Measurements from ENCODE around the gene CADPS.

CADPS gene
- total RNA-seq: 0 reads per million in 2 experiments

- no peak for DNase-seq (ENCODE audit: low read depth)
These were observed at the start of gene CADPS for GRCh38 chr3:62874711-62875557. TSS of gene CADPS (minus strand) at chr3:62875416. CDS start at chr3:62875029, 387 bp downstream.

DNA sequence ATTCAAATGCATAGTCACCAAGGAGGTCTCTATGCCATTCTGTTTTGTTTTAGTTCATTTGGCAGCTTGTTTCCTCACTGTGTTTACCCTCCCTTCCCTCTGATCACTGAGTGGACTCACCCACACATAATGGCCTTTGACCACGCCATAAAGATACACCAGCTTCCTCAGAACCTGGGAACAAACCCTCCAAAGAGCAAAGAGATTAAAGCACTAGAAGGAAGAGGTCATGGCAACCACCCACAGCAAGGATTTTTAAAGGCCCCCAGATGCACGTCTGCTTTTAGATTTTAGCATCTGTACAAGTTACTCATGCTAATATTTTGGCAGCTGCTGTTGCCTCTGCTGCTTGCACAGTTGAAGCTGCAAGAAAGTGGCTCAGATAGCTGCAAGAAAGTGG lies 47.9 kb upstream of the CADPS start:
- no peak for DNase-seq (ENCODE audit: low read depth)

DNA sequence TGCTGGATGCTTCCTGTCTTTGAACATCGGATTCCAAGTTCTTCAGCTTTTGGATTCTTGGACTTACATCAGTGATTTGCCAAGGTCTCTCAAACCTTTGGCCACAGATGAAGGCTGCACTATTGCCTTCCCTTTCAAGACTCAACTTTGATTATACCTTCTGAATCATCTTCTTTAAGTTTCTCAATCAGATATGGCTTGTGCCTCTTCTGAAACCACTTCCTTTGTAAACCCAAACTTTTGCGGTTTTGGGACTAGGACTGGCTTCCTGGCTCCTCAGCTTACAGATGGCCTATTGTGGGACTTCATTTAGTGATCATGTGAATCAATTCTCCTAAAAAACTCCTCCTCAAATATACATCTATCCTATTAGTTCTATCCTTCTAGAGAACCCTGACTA lies 47.1 kb upstream of the CADPS start:
- no peak for DNase-seq (ENCODE audit: low read depth)

DNA sequence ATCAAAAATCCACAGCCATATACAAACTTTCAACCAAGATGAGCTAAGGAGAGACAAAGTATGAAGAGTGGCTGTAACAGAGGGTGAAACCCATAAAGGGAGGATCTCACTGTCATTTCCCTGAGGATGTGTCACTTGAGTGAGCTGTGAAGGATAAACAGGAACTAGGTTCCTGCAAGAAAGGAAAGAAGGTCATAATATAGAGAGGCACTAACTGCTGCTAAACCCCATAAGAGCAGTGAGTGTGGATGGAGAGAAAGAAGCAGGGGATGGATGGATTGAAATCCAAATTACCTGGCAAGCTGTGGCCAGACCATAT lies 45.2 kb upstream of the CADPS start:
- DNase-seq (ENCODE audit: low read depth): no peak

- DNase-seq (ENCODE audit: low read depth): no peak
These were observed 44.7 kb upstream of the CADPS start for GRCh38 chr3:62919784-62920465.

DNA sequence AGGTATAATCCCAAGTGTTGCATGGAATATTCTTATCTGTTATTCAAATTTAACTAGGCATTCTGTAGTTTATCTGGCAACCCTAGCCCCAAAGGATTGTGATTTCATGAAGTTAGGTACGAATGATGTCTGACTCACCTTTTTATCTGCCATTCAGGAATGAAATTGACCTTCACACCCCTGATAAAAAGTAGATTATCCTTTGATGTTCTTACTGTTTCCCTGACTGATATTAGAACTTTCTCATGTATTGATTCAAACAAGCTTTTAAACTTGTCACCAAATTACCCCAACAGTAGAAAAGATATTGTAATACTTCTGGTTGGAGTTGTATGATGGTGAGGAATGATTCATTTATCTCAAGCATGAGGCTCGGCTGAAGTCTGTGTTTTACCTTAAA lies 43.6 kb upstream of the CADPS start:
- DNase-seq (ENCODE audit: low read depth): no peak

- no peak for DNase-seq (ENCODE audit: low read depth)
These were observed 42.9 kb upstream of the CADPS start for GRCh38 chr3:62918131-62918530.

- no peak for DNase-seq (ENCODE audit: low read depth)
These were observed 36.3 kb upstream of the CADPS start for GRCh38 chr3:62911526-62911925.

DNA sequence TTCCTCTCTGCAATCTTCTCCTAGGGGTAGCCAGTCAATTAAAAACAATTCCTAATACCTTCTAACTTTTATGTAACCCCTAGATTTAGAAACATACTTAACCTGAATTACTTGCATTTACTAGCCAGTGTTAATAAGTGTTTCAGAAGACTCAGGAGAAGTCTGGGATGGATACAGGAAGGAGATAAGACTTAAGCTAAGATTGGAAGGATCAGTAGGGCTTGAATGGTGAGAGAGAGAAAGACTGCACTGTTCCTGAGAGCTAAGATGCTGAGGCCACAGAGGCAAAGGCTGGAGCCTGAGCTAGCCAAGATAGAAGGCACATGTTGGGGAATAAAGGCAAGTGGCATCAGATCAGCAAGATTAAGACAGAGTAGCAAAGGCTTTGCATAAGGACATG lies 30.1 kb upstream of the CADPS start:
- no peak for DNase-seq (ENCODE audit: low read depth)

DNA sequence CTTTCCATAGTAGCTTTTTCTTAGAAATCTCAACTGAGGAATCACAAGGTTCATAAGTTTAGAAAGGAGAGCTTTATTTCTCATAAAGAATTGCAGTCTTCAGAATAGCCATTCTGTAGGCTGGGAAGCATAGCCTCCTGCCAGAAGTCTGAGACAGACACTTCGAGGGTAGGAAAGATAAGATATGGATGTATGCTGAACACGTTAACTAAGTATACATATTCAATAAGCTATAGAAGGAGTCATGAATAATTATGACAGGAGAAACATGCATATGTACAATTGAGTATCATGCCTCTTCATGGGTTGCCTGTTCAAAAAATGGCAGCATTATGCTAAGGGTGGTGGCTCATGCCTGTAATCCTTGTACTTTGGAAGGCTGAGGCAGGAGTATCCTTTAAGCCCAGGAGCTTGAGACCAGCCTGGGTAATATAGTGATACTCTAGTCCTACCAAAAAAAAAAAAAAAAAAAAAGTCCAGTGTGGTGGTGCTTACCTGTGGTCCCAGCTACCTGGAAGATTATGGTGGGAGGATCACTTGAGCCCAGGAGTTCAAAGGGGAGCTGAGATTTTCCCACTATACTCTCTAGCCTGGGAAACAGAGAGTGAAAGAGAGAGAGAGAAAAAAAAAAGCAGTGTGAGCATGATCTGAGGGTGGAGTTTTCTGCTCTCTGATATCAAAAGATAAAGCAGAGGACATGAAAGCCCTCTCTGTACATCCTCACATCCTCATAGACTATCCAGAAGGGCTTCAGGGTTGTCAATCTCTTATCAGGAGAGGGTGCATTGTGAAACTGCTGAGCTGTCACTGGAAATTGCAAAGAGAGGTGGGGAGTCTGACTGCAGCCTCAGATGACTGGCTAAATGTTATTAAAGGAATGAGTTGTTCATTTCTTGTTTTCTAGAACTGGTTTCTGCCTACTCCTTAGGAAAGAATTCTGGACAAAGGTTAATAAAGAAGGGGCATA lies 23.6 kb upstream of the CADPS start:
- DNase-seq (ENCODE audit: low read depth): no peak

GRCh38 chr3:62895901-62896300 lies 20.7 kb upstream of the CADPS start:
- DNase-seq (ENCODE audit: low read depth): no peak

DNA sequence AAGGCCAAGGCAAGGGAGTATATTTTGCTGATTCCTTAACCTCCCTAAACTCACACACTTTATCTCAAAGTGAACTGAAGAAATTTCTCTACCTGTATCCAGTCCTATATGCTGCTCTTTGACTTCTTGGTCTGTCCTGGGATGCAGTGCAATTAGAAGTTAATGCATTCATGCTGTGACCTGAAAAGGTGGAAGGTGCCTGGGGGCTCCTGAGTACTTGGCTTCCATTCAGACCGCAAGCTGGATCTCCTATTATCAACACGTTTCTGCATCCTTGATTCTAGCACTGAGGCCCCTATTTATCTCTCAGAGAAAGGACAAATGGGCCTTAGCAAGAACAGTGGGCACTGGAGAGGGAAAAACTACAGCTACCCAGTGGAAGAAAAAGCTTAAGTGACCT lies 17.7 kb upstream of the CADPS start:
- no peak for DNase-seq (ENCODE audit: low read depth)

GRCh38 chr3:62892045-62892444 lies 16.8 kb upstream of the CADPS start:
- no peak for DNase-seq (ENCODE audit: low read depth)

DNA sequence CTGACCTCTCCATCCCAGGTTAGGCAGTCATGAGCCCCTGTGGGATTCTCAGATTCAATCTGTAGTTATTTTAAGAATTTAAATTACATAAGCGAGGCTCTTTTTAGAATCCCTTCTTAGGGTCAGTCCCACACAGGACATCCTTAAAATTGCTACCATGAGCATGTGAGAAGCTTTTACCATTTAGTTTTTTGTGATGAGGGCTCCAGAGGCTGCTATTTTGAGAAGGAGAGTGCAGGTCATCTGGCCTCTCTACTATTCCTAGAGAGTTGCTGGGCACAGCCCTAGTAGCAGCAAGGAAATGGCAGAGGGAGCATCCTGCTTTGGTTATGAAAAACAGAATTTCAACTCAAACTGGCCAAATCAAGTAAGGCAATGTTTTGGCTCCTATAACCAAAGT lies 13.6 kb upstream of the CADPS start:
- no peak for DNase-seq (ENCODE audit: low read depth)

GRCh38 chr3:62888180-62888579 lies 13.0 kb upstream of the CADPS start:
- DNase-seq (ENCODE audit: low read depth): no peak

- DNase-seq (ENCODE audit: low read depth): no peak
These were observed 9.9 kb upstream of the CADPS start for GRCh38 chr3:62885136-62885535.

DNA sequence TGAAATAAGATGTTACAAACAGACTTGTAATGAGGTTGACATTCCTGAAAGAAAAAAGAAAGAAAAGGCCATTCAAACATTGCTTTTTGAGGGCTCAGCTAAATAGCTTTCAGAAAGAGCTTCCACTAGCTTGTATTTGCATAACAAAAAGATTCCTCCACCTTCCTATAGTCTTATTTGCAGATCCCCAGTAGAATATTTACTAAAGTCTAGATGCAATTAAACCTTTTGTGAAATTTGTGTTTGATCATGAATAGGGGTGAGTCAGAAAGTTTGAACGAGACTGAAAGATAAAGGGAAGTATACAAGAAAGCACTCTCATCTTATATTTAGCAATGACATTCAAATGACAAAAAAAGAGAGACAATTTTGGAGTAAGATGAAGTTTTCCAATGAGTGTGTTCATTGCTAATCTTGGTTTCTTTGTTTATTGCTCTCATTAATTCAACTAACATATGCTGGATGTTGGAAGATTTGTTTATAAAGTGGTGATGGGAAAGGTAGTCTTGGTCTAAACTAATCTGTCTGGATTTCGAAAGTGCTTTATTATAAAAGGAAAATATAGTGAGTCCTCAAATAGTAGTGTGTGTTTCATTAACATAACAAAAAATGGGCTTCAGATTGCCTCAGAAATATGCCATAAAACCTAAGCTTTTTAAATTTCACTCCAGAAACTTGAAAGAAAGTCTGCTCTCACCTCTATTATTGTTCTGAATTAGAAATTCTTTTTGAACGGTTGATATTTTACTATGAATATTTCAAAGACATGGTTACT lies 9.1 kb upstream of the CADPS start:
- no peak for DNase-seq (ENCODE audit: low read depth)

GRCh38 chr3:62882676-62883200 lies 7.5 kb upstream of the CADPS start:
- no peak for DNase-seq (ENCODE audit: low read depth)

DNA sequence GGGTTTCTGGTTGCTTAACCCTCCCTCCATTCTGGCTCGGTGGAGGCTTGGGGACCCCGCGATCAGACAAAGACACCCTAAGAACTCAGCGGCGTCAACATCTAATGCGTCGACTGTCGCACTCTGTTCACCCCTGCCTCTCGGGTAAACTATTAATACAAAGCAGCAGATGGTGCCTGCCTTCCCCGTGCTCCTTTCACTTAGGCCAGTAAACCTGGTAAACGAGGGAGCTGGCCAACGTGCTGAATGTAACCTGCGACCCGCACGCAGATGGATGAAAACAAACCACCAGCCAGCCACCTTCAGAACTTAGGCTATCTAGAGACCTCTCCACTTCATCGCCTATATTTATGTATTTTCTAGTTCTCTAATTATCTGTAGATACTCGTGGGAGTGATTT lies 848 bp upstream of the CADPS start:
- no peak for DNase-seq (ENCODE audit: low read depth)

GRCh38 chr3:62875558-62876002 lies 364 bp upstream of the CADPS start:
- DNase-seq (ENCODE audit: low read depth): no peak

Measured in T follicular helper cell (primary cell).